Measurements from ENCODE around the gene LRRC42. TPM values are rescaled to one million over a fixed set of nuclear protein-coding genes. Genes with fewer than 3 reads are reported as not detected.
A peak's percentile ranks its signal among the peaks of the same experiment; 100 is the strongest.

Gene LRRC42
- total and polyA plus RNA-seq, 9 of the 15 experiments (the other 6 are each of a cell fraction or from before 2014, with no cell fraction given), result 17.3 to 51.9 (median 35.5) TPM

DNA sequence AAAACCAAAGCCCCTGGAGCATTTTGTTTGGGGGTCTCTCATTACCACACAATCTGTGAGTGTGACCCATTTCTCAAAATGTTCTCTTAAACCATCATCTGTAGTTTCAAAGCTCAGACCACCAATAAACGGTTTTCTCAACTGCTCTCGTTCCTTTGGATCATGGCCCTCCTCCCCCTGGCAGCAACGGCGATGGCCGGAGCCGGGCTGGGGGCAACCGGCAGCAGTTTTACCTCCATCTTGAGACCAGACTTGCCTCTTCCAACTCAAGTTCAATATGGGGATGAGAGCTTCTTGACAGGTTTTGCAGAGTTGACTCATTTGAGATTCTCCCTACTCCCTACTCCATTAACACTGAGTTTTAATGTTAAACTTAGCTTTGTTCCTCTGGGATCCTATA is 29.7 kb downstream of the LRRC42 start (continued):
- TF ChIP-seq NFE2L1 (tag; IDR thresholded peaks at IDR 0.05; ENCODE audit: borderline replicate concordance, low read depth) (no peak), NFATC3 (IDR thresholded peaks at IDR 0.05) (no peak), CBX8 (IDR thresholded peaks at IDR 0.05; ENCODE audit: borderline replicate concordance, extremely low read depth, low read depth, low read length, poor library complexity, severe bottlenecking) (no peak), POLR3A (IDR thresholded peaks at IDR 0.05; ENCODE audit: borderline replicate concordance, extremely low read depth, insufficient read depth, insufficient read length) (no peak)
- TF ChIP-seq, protein P1, sequence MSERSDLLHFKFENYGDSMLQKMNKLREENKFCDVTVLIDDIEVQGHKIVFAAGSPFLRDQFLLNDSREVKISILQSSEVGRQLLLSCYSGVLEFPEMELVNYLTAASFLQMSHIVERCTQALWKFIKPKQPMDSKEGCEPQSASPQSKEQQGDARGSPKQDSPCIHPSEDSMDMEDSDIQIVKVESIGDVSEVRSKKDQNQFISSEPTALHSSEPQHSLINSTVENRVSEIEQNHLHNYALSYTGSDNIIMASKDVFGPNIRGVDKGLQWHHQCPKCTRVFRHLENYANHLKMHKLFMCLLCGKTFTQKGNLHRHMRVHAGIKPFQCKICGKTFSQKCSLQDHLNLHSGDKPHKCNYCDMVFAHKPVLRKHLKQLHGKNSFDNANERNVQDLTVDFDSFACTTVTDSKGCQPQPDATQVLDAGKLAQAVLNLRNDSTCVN (CRISPR knock-in tag; IDR thresholded peaks at IDR 0.05), result no peak

DNA sequence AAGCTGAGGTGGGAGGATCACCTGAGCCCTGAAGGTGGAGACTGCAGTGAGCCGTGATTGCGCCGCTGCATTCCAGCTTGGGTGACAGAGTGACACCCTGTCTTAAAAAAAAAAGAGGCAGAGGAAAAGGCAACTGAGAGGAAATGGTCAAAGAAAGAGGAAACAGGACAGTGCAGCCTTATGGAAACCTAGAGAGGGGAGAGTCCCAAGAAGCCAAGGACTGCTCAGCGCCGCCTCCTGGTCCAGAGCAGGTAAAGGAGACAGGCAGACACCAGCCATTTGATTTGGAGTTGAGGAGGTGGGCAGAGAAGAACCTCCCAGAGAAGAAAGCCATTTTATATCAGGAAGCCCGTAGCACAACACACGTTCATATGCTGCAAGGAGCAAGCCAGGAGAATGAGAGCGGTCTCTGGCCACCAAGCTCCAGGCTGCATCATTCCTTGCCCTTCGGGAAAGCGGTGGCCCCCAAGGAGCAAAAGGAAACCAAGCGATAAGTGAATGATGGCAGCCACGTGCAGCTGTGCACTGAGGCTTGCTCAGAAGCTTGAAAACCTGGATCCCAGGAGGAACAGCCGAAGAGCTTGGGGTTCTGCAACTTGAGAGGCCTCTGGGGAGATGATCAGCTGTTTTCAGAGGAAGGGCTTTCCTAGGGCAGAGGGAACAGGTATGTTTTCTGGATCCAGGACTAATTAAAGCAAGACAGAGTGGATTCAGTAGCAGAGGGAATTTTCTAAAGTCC is 33.7 kb downstream of the LRRC42 start:
- Histone ChIP-seq H3K9me1 (ENCODE audit: control insufficient read depth, insufficient read depth, low read length) (no peaks in the 10 kb centered on the region), H3K4me3 (no peak overlapping the region), H4K20me1 (replicated peaks; ENCODE audit: control insufficient read depth, insufficient read depth, low read length) (no peaks in the 10 kb centered on the region), H3K9ac (ENCODE audit: insufficient read depth in 1 of 2, low read depth in 2 of 2, low read length in 2 of 2) (no peak overlapping the region), H3K9me3 (replicated peaks; ENCODE audit: control insufficient read depth, insufficient read depth, low read depth, low read length) (no peaks in the 10 kb centered on the region), H2AFZ (ENCODE audit: low read depth, low read length) (peak overlapping the region; percentile 42; the same call in 1 of the 2 replicates), H3K27ac (ENCODE audit: extremely low read depth, low read depth, low read length) (no peak overlapping the region), H3K27me3 (ENCODE audit: control insufficient read depth in 2 of 2, insufficient read depth in 2 of 2, low read length in 2 of 2) (no peaks in the 10 kb centered on the region), H3K4me1 (replicated peaks in 1 of 2; ENCODE audit: control insufficient read depth in 2 of 2, insufficient read depth in 2 of 2, low read length in 2 of 2) (peaks cover 4 to 9% of the 10 kb centered on the region in 2 experiments; a peak in 4 of 5 replicates), H3K79me2 (ENCODE audit: control insufficient read depth, insufficient read depth, low read length) (no peaks in the 10 kb centered on the region), H3K36me3 (ENCODE audit: control insufficient read depth, insufficient read depth, low read length) (no peaks in the 10 kb centered on the region), H3K4me2 (ENCODE audit: insufficient read depth, low read length) (no peak overlapping the region)
- WGBS (ENCODE audit: insufficient coverage, low coverage, missing lambda C conversion rate), result 53% methylated on average over 13 of the region's 13 CpGs
- ChIA-PET POLR2A (interaction anchor here (0.9 kb wide), 1 partner anchor 10 kb away, joined by 3 read pairs; no protein-coding TSS in a partner anchor), CTCF (ENCODE audit: low intra/inter-chr PET ratio) (no interaction called here)
- in situ Hi-C loops (cut with MboI), result no loop called here
- peak; percentile 51 for FAIRE-seq
- BruUV-seq (replicated peaks), result no TSS peak
- intact Hi-C loops (cut with micrococcal nuclease), result no loop called here
- peak in 3 of 4 experiments; percentile 12 to 45 (median 38) for DNase-seq (ENCODE audit: extremely low read depth in 1 of 4, low spot score in 3 of 4)
- ATAC-seq, result peak; percentile 85
- TF ChIP-seq MTF1 (CRISPR knock-in tag; IDR thresholded peaks at IDR 0.05; ENCODE audit: borderline replicate concordance), result no peak
- TF ChIP-seq, protein P2, sequence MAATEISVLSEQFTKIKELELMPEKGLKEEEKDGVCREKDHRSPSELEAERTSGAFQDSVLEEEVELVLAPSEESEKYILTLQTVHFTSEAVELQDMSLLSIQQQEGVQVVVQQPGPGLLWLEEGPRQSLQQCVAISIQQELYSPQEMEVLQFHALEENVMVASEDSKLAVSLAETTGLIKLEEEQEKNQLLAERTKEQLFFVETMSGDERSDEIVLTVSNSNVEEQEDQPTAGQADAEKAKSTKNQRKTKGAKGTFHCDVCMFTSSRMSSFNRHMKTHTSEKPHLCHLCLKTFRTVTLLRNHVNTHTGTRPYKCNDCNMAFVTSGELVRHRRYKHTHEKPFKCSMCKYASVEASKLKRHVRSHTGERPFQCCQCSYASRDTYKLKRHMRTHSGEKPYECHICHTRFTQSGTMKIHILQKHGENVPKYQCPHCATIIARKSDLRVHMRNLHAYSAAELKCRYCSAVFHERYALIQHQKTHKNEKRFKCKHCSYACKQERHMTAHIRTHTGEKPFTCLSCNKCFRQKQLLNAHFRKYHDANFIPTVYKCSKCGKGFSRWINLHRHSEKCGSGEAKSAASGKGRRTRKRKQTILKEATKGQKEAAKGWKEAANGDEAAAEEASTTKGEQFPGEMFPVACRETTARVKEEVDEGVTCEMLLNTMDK (IDR thresholded peaks at IDR 0.05; ENCODE audit: borderline replicate concordance, insufficient read depth, low read depth, low read length, poor library complexity, severe bottlenecking), result peak; percentile 32
- peak in 1 of 2 experiments; percentile 43; a peak in 2 of 4 replicates for TF ChIP-seq RAD21 (CRISPR knock-in tag; conservative IDR thresholded peaks at IDR 0.05 in 1 of 2, IDR thresholded peaks at IDR 0.05 in 1 of 2)
- TF ChIP-seq DACH1 (IDR thresholded peaks at IDR 0.05; ENCODE audit: partially characterized antibody), result peak; percentile 55
- TF ChIP-seq SPI1 (IDR thresholded peaks at IDR 0.05; ENCODE audit: borderline replicate concordance, low read depth, low read length), result peak; percentile 50; the same call in 1 of the 2 replicates
- TF ChIP-seq ZNF57 (CRISPR knock-in tag; IDR thresholded peaks at IDR 0.05), result no peak
- TF ChIP-seq YY1 (IDR thresholded peaks at IDR 0.05; ENCODE audit: borderline replicate concordance in 1 of 3, control insufficient read depth in 1 of 3, extremely low read depth in 1 of 3, insufficient read depth in 3 of 3, insufficient read length in 1 of 3, insufficient replicate concordance in 2 of 3, low read depth in 1 of 3, low read length in 2 of 3), result peak in 1 of 3 experiments; percentile 7

Measured in K562 (cell line).